LHCN-M2 (cell line): ENCODE data around the gene PICALM. TPM values are rescaled to one million over a fixed set of nuclear protein-coding genes. Genes with fewer than 3 reads are reported as not detected.
A peak's percentile ranks its signal among the peaks of the same experiment; 100 is the strongest.
"Not testable (repeated sequence)": the region's sequence is repeated elsewhere in the genome, so short reads cannot be mapped to it uniquely, and the experiment has no call there.

ENCODE experiments used
- DNase-seq: peaks from one replicate; pipeline ENCODE4 v3.0.0-alpha.2; 2012; ENCODE audit warnings: low read depth
- total RNA-seq: library from RNA; depleted of rRNA; stranded (reverse); fragments of >200 nt; gene quantifications from 2 replicates; pipeline ENCODE4 v1.2.3, GENCODE V29; 2014; rRNA removed

Gene PICALM
- total RNA-seq, 1 experiment from 2014 or later = 186 TPM

DNA sequence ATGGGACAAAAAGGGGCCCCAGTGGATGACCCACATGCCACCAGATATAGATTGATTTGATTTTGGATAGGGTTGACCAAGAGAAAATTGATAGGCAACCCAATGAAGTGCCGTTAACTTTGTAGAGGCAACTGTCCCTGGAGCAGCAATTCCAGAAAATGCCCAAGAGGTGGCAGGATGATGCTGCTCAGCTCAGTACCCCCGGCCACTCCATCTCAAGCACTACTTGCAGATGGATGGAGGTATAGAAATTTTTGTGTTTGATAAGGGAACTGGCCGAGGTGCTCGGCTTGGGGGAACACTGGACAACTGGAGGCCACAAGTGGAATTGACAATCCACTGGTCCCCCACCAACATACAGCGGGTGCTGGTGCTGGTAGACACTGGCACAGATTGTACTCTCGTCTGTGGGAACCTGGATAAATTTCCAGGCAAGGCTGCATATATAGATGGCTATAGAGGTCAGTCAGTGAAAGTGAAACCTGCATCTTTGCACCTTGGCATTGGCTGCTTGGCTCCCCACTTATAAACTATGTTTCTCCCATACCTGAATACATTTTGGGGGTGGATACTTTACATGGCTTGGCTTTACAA, 127.4 kb downstream of the PICALM start:
- peak; percentile 61 for DNase-seq

DNA sequence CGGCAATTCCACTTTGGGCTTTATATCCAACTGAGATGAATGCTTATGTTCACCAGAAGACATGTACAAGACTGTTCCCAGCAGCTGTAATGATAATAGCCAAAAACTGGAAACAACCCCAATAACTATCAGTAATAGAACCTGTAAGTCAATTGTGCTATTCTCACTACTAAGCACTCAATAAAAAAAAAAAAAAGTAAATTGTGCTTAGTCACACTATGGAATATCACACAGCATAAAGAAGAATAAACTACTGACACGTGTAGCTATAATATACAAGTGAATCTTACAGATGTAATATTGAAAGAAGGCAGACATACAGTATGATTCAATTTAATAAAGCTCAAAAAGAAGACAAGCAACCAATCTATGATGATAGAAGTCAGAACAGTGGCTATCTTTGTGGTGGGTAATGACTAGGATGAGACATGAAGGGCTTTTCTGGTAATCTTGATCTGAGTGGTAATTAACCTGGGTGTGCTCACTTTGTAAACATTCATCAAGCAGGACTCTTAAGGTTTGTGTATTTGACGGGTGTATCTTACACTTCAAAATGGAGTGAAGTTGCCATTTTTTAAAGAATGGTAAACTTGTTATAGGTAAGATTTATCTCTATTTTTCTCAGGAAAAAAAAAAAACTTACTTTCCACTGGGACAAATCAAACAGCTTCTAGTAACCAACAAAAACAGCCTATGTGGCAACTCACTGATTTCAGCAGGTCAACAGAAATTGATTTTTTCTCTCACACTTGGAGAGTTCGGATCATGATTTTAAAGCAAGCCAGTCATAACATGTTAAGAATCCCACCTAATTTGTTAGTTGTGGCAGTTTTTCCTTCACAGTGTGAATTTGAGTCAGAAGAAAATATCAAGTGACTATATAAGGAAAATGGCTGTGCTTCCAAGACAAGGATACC, 129.5 kb downstream of the PICALM start:
- DNase-seq = no peak

GRCh38 chr11:85937835-85938234, 131.0 kb downstream of the PICALM start:
- no peak for DNase-seq

DNA sequence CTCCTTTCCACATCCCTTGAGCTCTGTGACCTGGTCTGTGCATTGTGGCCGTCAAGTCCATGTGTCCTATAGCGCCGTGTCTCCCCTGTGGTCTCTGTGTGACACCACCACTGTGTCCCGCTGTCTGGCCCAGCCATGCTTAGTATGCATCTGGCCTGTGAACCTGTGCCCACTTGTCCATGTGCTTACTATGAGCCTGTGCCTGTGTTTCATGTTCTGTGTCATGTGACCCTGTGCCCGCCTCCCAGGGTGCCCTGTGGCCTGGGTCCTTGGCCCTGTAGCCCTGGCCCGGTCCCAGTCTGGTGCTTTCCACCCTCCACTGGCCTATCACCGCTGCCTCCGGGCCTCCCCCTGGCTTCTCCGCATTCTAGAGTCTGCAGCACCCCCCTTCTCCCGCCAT, 133.1 kb downstream of the PICALM start:
- no peak for DNase-seq

GRCh38 chr11:85934596-85935169, 134.2 kb downstream of the PICALM start:
- DNase-seq = no peak

- DNase-seq = no peak
Observed at GRCh38 chr11:85930879-85931366, 138.0 kb downstream of the PICALM start.

DNA sequence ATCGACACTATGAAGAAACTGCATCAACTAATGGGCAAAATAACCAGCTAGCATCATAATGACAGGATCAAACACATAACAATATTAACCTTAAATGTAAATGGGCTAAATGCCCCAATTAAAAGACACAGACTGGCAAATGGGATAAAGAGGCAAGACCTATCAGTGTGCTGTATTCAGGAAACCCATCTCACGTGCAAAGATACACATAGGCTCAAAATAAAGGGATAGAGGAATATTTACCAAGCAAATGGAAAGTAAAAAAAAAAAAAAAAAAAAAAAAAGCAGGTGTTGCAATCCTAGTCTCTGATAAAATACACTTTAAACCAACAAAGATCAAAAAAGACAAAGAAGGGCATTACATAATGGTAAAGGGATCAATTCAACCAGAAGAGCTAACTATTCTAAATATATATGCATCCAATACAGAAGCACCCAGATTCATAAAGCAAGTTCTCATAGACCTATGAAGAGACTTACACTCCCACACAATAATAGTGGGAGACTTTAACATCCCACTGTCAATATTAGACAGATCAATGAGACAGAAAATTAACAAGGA, 142.2 kb downstream of the PICALM start:
- not testable (repeated sequence) for DNase-seq

GRCh38 chr11:85923455-85923854, 145.4 kb downstream of the PICALM start:
- DNase-seq = no peak

DNA sequence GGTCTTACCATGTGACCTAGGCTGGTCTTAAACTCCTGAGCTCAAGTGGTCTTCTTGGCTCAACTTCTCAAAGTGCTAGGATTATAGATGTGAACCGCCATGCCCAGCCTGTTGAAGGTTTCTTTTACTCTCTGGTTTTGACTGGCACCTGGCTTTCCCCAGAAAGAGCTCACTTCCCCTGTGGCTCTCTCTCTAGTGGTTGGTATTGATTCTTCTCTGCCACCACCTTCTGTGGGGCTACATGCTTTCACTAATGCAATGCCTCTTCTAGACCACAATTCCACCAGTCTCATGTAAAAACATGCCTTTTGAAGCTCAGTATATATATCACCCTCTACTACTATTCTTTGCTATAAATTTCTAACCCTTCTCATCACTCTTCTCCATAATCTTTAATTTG, 146.5 kb downstream of the PICALM start:
- no peak for DNase-seq

GRCh38 chr11:85918910-85919794, 149.7 kb downstream of the PICALM start:
- DNase-seq = peak; percentile 10

GRCh38 chr11:85914425-85914824, 154.5 kb downstream of the PICALM start:
- DNase-seq = no peak

- no peak for DNase-seq
Observed at GRCh38 chr11:85913513-85913912, 155.4 kb downstream of the PICALM start.

DNA sequence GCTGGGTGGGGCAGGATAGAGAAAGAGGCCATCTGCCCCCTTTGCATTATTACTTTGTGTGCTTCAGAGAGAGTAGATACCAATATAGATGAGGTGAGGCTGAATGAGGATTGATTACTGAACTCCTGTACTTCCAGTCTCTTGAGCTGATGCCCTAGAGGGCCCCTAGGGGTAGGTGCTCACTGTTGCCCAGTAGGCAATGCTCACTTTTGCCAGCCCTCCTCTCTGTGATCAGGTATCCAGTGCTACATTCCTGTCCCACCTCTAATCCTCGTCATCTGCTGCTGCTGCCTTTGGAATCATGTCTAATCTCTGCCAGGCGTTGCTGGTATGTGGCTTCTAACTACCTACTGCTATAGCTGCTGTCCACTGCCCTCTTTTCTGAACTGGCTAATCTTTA, 156.5 kb downstream of the PICALM start:
- no peak for DNase-seq

Other genes with a start within 250 kb of the PICALM start
- gene CCDC83, start 213.7 kb downstream of the PICALM start, total RNA-seq = 0.06 TPM in 1 of 2 replicates, not detected in the other
- 22.3 and 27.4 TPM in 2 replicates for gene EED, start 175.7 kb upstream of the PICALM start, total RNA-seq
- 67.3 and 72.0 TPM in 2 replicates for gene HIKESHI, start 233.2 kb upstream of the PICALM start, total RNA-seq